ENCODE results near the gene OR8K5.
"Not testable (repeated sequence)": the region's sequence is repeated elsewhere in the genome, so short reads cannot be mapped to it uniquely, and the experiment has no call there.

OR8K5 gene

DNA sequence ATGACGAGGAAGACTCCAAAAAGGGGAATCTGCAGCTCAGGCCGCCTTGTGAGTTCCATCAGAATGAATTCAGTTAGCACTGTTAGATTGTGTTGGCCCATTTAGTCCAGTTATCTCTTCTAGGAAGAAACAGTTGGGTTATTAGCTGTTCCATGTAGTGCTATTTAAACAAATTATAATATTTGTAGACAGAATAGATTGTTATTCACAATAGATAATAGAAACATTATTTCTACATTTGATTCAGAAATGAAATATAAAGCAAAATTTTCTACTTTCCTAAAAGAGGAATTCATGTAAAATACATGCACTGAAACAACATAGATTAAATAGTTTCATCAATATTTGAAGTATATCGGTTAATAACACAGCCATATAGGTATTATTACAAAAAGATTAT lies at the start of gene OR8K5:
OR8K5 (minus strand) TSS at position 101 of the 400 bp plus-strand sequence; CDS start at position 101, 0 bp downstream.
- DNase-seq (ENCODE audit: low read depth in 2 of 2) = no peak

DNA sequence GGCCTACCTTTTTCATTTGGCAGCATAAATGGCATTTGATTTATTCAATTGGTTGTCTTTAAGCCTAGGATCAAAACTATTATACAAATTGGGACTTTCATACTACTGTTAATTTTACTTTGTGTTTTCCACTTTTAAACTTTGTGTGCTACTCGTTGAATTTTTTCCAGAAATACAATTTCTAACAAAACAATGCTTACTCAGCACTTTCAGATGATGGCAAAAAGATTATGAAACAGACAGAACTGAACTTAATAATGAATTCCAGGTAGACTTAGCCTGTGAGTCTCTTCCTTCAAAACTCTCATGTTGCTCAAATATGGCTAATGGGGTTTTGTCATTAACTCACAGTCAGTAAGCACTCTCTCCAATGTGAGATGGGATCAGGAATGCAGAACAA lies 47.7 kb upstream of the OR8K5 start:
- no peak for DNase-seq (ENCODE audit: low read depth in 2 of 2)

- DNase-seq (ENCODE audit: low read depth in 2 of 2) = no peak
These were observed 37.2 kb upstream of the OR8K5 start for GRCh38 chr11:56197367-56197766.

GRCh38 chr11:56196705-56197104 lies 36.6 kb upstream of the OR8K5 start:
- no peak for DNase-seq (ENCODE audit: low read depth in 2 of 2)

DNA sequence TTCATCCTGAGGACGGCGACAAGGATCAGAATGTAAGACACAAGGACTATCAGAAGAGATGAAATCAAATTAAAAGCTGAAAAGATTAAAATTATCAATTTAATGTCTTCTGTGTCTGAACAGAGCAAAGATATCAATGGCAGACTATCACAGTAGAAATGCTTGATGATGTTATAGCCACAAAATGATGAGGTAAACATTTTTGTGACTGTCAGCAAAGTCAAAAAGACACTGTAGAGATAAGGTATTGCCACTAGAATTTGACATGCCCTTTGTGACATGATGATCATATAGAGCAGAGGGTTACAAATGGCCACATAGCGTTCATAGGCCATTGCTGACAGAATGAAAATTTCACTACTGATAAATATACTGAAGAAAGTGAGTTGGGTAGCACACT lies 28.5 kb upstream of the OR8K5 start:
- DNase-seq (ENCODE audit: low read depth in 2 of 2) = no peak

DNA sequence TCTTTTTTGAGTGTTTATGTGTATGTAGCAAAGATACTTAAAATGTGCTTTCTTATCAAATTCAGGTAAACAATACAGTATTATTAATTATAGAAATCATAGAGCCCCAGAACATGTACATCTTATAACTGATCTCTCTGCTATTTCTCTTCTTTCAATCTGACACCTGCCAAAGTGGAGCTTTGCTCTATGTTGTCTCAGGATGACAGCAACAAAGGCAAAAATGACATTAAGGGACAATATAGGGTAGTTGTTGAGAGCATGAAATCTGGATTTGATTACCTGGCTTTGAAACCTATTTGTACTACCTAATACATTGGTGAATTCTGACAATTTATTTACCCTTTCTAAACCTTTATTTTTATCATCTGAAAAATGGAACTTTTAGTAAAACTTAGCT lies 23.3 kb upstream of the OR8K5 start:
- no peak for DNase-seq (ENCODE audit: low read depth in 2 of 2)

GRCh38 chr11:56176318-56176717 lies 16.2 kb upstream of the OR8K5 start, which contains the start of gene OR5J2:
Gene OR5J2, plus strand, starts transcription at chr11:56176618. Its CDS starts 0 bp downstream, at chr11:56176618.
- DNase-seq (ENCODE audit: low read depth in 2 of 2) = no peak

DNA sequence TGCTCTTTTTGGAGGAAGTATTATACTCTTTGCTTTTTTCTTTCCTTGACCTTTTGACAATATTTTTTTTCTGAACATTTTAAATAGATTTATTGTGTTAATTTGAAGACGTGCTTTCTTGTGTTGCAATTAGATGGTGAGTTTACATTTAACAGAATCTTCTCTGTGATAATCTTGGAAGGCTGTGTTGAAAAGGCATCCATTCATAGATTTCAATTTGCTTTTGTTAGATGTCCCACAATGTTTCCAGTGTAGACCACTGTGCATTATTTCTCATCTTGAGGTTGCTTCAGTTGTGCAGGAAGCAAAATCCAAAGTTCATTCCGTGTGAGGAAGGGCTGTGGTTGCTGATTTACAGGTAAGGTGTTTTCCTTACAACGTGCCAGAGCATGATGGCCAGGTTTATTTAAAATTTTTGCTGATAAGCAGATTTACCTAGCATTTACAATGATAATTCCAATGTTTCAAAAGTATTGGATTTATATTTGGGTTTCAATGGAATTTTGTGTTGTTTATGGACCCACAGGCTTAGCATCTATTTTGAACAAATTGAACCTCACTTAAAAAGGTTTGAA lies 12.2 kb upstream of the OR8K5 start:
- DNase-seq (ENCODE audit: low read depth in 2 of 2) = no peak

GRCh38 chr11:56163804-56164203 lies 3.7 kb upstream of the OR8K5 start:
- no peak for DNase-seq (ENCODE audit: low read depth in 2 of 2)

DNA sequence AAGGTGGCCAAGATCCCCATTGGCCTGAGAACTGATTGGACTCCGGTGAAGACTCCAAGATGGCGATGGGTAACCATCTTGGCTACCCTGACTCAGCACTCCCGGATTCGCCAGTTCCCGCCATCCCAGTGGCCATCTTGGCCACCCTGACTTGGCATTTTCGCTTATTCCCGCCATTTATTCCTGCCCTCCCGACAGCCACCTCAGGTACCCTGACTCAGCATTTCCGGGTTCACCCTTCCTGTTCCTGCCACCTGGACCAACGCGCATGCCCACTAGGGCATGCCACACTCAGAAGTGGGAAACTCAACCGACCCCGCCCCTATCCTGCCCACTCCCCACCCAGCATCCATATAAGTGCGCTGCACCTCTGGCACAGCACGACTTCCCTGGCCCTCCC lies 7.8 kb downstream of the OR8K5 start:
- no peak for DNase-seq (ENCODE audit: low read depth in 2 of 2)

- no peak for DNase-seq (ENCODE audit: low read depth in 2 of 2)
These were observed 8.7 kb downstream of the OR8K5 start for GRCh38 chr11:56151376-56151775.

- not testable (repeated sequence) for DNase-seq (ENCODE audit: low read depth in 2 of 2)
These were observed 16.4 kb downstream of the OR8K5 start for GRCh38 chr11:56143681-56144080.

GRCh38 chr11:56140151-56140661 lies 19.9 kb downstream of the OR8K5 start, which contains the start of gene OR8J3:
Gene OR8J3, minus strand, starts transcription at chr11:56140201. Its CDS starts 2,483 bp downstream, at chr11:56137718.
- DNase-seq (ENCODE audit: low read depth in 2 of 2) = no peak

GRCh38 chr11:56122073-56122472 lies 38.0 kb downstream of the OR8K5 start, which contains the start of gene OR8H3:
Gene OR8H3, plus strand, starts transcription at chr11:56122373. Its CDS starts 0 bp downstream, at chr11:56122373.
- DNase-seq (ENCODE audit: low read depth in 2 of 2) = no peak
